Type B pancreatic cell (in vitro differentiated cells): ENCODE data around the gene SLC7A9. TPM values are rescaled to one million over a fixed set of nuclear protein-coding genes. Genes with fewer than 3 reads are reported as not detected.

Source experiments
- DNase-seq: peaks from one replicate; pipeline ENCODE4 v3.0.0; 2021; ENCODE audit warnings: mixed read lengths; ENCODE audit not compliant: unreplicated experiment; ENCODE audit errors: extremely low spot score
- H3K27ac Mint-ChIP-seq: 2 replicates; pipeline ENCODE4 v1.8.0; 2021; ENCODE audit warnings: mild to moderate bottlenecking, mixed read lengths
- H3K27me3 Mint-ChIP-seq: 2 replicates; pipeline ENCODE4 v1.8.0; 2021; ENCODE audit warnings: mixed read lengths
- H3K36me3 Mint-ChIP-seq: 2 replicates; pipeline ENCODE4 v1.8.0; 2021; ENCODE audit warnings: mixed read lengths
- H3K4me1 Mint-ChIP-seq: one replicate; pipeline ENCODE4 v1.8.0; 2021; ENCODE audit warnings: mixed read lengths; ENCODE audit not compliant: unreplicated experiment
- H3K4me3 Mint-ChIP-seq: 2 replicates; pipeline ENCODE4 v1.8.0; 2021; ENCODE audit warnings: mild to moderate bottlenecking, mixed read lengths
- H3K9me3 Mint-ChIP-seq: 2 replicates; pipeline ENCODE4 v1.8.0; 2021; ENCODE audit warnings: mixed read lengths
- CTCF ChIP-seq: fragments of 200-600 bp; sonication (generic); conservative IDR thresholded peaks from 2 replicates; pipeline ENCODE4 v1.5.0; 2021; ENCODE audit warnings: antibody characterized with exemption, mild to moderate bottlenecking
- total RNA-seq: library from RNA; stranded (reverse); gene quantifications from 2 replicates; pipeline ENCODE4 v1.2.1, GENCODE V29; 2021; ENCODE audit warnings: low replicate concordance

SLC7A9 gene
- total RNA-seq, 1 donor from 2014 or later = 3.1 TPM

DNA sequence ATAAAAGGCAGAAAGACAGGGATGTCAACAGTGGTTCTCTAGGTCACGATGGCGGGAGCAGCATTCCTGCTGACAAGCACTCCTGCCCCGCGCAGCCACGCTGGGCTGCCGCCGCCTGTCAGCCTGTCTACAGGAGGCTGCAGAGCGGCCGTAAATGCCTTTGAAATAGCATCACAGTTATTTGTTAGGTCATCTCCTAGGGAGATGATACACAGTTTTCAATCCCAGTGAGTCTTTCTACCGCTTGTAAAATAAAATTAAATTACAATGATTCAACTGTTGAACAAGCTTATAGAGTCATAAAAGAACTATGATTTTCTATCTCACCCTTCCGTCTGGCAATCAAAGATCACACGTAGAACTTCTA lies 7.3 kb upstream of the SLC7A9 start:
- Mint-ChIP-seq H3K9me3 (no peaks in the 10 kb centered on the region), H3K4me1 (no peaks in the 10 kb centered on the region), H3K27me3 (no peaks in the 10 kb centered on the region), H3K4me3 (no peak overlapping the region), H3K27ac (no peak overlapping the region), H3K36me3 (peaks cover 6% of the 10 kb centered on the region)
- DNase-seq = peak; percentile 36
- no peak for TF ChIP-seq CTCF

DNA sequence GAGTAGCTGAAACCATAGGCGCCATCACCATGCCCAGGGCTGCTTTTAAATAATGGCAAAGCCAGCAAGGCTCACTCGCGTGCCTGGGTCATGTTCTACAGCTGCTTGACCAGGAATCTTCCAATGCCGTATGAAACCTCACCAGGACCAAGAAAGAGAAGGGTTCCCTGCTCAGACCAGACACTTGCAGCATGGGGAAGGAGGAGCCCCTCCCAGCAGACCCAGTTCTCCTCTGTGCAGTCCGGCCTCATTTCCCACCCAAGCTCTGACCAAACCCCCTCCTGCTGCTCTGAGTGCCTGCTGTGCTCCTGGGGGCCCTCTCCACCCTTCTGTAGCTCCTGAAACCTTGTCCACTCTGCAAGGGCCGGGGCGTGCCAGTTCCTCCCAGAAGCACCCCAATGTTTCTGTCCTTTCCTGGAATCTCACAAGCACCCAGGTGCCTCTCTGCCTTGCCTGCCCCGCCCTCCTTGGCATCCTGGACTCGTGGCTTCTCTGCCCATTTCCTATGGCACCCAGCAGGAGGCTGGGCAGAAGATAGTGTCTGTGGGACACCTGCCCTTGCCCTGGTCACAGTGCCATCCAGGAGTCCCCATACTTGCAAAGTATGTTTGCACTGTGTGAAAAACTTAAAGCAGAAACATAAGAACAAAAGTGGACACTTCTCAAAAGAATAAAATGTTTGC lies 6.8 kb upstream of the SLC7A9 start:
- no peaks in the 10 kb centered on the region for H3K4me1 Mint-ChIP-seq
- DNase-seq = peak; percentile 51
- no peak overlapping the region for H3K27ac Mint-ChIP-seq
- H3K4me3 Mint-ChIP-seq = no peak overlapping the region
- H3K27me3 Mint-ChIP-seq = no peaks in the 10 kb centered on the region
- no peaks in the 10 kb centered on the region for H3K9me3 Mint-ChIP-seq
- TF ChIP-seq CTCF = no peak
- H3K36me3 Mint-ChIP-seq = peaks cover 6% of the 10 kb centered on the region

DNA sequence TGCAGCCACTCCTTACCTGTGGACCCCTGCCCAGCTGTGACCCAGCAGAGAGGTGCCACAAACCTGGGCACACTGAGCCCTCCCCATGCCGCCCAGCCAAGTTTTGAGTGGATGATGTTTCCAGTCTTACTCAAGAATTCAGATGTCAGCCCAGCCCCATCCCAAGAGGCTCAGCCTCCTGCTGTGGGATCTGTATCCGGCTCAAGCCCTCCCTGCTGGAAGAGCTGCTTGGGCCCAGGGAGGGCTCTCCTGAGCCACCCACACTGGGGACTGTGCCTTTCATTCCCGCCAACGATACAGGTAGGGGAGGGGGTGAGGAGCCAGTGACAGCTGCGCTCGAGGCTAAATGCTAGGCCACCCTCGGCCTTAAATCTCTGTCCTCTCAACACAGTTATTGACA lies 5.9 kb upstream of the SLC7A9 start:
- H3K36me3 Mint-ChIP-seq = peaks cover 6% of the 10 kb centered on the region
- H3K27ac Mint-ChIP-seq = no peak overlapping the region
- TF ChIP-seq CTCF = no peak
- DNase-seq = peak; percentile 45
- H3K4me3 Mint-ChIP-seq = no peak overlapping the region
- H3K4me1 Mint-ChIP-seq = no peaks in the 10 kb centered on the region
- H3K27me3 Mint-ChIP-seq = no peaks in the 10 kb centered on the region
- no peaks in the 10 kb centered on the region for H3K9me3 Mint-ChIP-seq

GRCh38 chr19:32874605-32875004 lies 5.0 kb upstream of the SLC7A9 start:
- no peak overlapping the region for H3K4me3 Mint-ChIP-seq
- no peaks in the 10 kb centered on the region for H3K9me3 Mint-ChIP-seq
- H3K4me1 Mint-ChIP-seq = no peaks in the 10 kb centered on the region
- no peak overlapping the region for H3K27ac Mint-ChIP-seq
- H3K27me3 Mint-ChIP-seq = no peaks in the 10 kb centered on the region
- peaks cover 6% of the 10 kb centered on the region for H3K36me3 Mint-ChIP-seq
- peak; percentile 63 for DNase-seq
- no peak for TF ChIP-seq CTCF

- H3K36me3 Mint-ChIP-seq = peaks cover 5% of the 10 kb centered on the region
- H3K27ac Mint-ChIP-seq = no peak overlapping the region
- no peaks in the 10 kb centered on the region for H3K4me1 Mint-ChIP-seq
- no peak overlapping the region for H3K4me3 Mint-ChIP-seq
- H3K9me3 Mint-ChIP-seq = no peaks in the 10 kb centered on the region
- TF ChIP-seq CTCF = no peak
- H3K27me3 Mint-ChIP-seq = no peaks in the 10 kb centered on the region
- DNase-seq = peak; percentile 39
Observed at GRCh38 chr19:32873247-32873959, 3.8 kb upstream of the SLC7A9 start.
